ENCODE data around the gene CXorf51B.
"Not testable (repeated sequence)": the region's sequence is repeated elsewhere in the genome, so short reads cannot be mapped to it uniquely, and the experiment has no call there.

Gene CXorf51B

DNA sequence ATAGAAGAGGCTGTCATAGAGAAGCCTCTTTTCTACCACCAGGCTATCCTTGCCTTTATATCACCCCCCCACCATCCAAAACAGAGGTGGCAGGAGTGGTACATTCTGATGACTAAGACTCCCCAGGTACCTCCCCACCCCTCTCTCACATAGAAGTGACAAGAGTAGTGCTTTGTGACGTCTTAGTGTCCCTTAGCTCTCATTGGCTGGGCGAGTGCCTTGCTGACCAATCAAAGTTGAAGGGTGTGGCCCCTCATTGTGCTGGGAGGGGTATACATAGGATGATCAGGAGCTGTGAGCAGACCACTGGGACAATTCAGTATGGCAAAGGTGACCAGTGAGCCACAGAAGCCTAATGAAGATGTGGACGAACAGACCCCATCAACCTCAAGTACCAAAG lies at the start of gene CXorf51B:
Gene CXorf51B (plus strand): TSS at position 301 of the 400 bp plus-strand sequence. CDS start 21 bp downstream, at position 322.
- not testable (repeated sequence) for DNase-seq (ENCODE audit: low read depth); H3K4me3 ChIP-seq (ENCODE audit: low read depth, low read length)

DNA sequence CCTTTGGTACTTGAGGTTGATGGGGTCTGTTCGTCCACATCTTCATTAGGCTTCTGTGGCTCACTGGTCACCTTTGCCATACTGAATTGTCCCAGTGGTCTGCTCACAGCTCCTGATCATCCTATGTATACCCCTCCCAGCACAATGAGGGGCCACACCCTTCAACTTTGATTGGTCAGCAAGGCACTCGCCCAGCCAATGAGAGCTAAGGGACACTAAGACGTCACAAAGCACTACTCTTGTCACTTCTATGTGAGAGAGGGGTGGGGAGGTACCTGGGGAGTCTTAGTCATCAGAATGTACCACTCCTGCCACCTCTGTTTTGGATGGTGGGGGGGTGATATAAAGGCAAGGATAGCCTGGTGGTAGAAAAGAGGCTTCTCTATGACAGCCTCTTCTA lies 5.1 kb downstream of the CXorf51B start, which contains the start of gene CXorf51A:
Gene CXorf51A (minus strand): TSS at position 101 of the 400 bp plus-strand sequence. CDS start 21 bp downstream, at position 80.
- not testable (repeated sequence) for H3K4me3 ChIP-seq (ENCODE audit: low read depth, low read length); DNase-seq (ENCODE audit: low read depth)

DNA sequence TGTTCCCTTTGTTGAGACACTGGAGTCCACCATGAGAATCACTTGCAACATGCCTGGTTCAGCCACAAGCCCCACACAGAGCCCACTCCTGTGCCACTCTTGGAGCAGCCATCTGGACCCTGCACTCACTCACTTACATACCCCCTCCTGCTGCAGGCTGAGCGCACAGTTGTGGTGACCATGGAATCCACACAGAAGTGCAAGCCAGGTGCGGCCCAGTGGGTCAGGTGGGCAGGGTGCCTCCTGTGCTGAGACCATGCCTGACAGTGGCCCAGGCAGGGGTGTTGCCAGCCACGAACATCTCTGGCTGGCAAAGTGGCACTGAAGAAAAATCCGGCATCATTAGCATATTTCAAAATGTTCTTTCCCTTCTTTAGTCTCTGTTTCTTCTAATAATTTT lies 22.4 kb downstream of the CXorf51B start:
- no peak overlapping the region for H3K4me3 ChIP-seq (ENCODE audit: low read depth, low read length)
- DNase-seq (ENCODE audit: low read depth) = no peak

DNA sequence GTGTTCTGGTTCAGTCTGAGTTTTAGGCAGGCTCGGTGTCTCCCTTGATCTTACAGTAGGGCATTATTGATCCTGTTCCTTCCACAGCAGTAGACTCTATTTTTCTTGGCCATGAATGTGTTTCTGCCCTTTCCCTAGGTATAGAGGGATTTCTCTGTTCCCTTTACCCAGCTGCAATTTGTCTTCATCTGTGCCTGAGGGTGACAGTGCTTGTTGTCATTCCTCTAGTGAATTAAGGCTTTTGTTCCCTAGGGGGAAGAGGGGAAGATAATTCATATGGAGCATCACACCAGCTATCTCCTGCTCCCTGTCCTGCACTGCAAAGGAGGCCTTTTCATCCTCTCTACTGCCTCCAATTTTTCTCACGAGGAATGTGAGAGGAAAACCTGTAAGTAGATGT lies 44.7 kb downstream of the CXorf51B start:
- no peak for DNase-seq (ENCODE audit: low read depth)
- no peak overlapping the region for H3K4me3 ChIP-seq (ENCODE audit: low read depth, low read length)
